ENCODE results near the gene CASP6.

DNA sequence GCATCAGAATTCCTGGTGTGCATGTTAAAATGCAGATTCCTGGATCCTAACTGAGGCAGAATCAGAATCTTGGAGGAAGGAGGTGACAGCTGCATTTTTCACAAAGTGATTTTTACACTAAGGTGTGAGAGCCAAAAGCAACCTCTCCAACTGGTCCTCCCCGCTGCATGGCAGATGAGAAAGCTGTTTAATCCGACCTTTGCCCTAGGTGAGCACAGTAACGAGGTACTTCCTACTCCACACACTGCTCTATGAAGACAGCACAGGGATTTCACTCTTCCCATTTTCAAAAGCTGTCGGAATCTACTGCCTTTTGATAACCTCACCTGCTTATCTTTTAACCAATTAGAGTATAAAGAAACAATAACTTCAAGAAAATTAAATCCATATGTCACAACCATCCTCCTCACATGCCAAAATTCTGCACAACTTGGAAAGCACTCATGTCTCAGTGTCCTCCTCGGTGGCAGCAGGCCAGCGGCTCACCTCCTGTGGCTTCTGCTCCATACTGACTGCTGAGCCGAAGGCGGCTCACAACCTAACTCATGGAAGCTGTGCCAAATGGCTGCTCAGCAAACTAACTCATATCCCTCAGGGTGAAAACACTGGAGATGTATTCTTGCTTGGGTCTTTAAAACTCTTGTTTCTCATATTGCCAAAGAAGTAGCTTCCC is 3.6 kb downstream of the CASP6 start:
- TF ChIP-seq, protein P1, sequence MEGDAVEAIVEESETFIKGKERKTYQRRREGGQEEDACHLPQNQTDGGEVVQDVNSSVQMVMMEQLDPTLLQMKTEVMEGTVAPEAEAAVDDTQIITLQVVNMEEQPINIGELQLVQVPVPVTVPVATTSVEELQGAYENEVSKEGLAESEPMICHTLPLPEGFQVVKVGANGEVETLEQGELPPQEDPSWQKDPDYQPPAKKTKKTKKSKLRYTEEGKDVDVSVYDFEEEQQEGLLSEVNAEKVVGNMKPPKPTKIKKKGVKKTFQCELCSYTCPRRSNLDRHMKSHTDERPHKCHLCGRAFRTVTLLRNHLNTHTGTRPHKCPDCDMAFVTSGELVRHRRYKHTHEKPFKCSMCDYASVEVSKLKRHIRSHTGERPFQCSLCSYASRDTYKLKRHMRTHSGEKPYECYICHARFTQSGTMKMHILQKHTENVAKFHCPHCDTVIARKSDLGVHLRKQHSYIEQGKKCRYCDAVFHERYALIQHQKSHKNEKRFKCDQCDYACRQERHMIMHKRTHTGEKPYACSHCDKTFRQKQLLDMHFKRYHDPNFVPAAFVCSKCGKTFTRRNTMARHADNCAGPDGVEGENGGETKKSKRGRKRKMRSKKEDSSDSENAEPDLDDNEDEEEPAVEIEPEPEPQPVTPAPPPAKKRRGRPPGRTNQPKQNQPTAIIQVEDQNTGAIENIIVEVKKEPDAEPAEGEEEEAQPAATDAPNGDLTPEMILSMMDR (conservative IDR thresholded peaks at IDR 0.05), result no peak
- TF ChIP-seq EZH2 (IDR thresholded peaks at IDR 0.05; ENCODE audit: low read depth), result no peak
